Natural killer cell (primary cell): ENCODE measurements around the gene SDHAF4. TPM values are rescaled to one million over a fixed set of nuclear protein-coding genes. Genes with fewer than 3 reads are reported as not detected.
"Not testable (repeated sequence)": the region's sequence is repeated elsewhere in the genome, so short reads cannot be mapped to it uniquely, and the experiment has no call there.

Source experiments
- ATAC-seq, 3 donors: fragments of 150-1000 bp in 2 of 3; fragments of 200-7000 bp in 1 of 3; cut with Tn5 transposase; 1 replicate in 1 of 3; 2 replicates in 2 of 3; pipeline ENCODE4 v1.10.0; 2021; ENCODE audit warnings: mild to moderate bottlenecking in 2 of 3, moderate library complexity in 2 of 3
- DNase-seq, 2 donors: peaks; one replicate each; pipeline versions ENCODE4 v3.0.0 to v3.0.0-alpha.2; 2013 to 2021; ENCODE audit warnings: mixed read lengths in 1 of 2
- H3K27ac ChIP-seq: one replicate; pipeline ENCODE4 v1.5.1; 2013; ENCODE audit warnings: mild to moderate bottlenecking, low read length
- H3K27me3 ChIP-seq: one replicate; pipeline ENCODE4 v1.6.1; 2013; ENCODE audit warnings: low read length; ENCODE audit not compliant: control insufficient read depth, insufficient read depth
- H3K36me3 ChIP-seq: one replicate; pipeline ENCODE4 v1.6.1; 2013; ENCODE audit warnings: low read length; ENCODE audit not compliant: control insufficient read depth, insufficient read depth
- H3K4me1 ChIP-seq: one replicate; pipeline ENCODE4 v1.6.1; 2013; ENCODE audit warnings: low read length; ENCODE audit not compliant: control insufficient read depth, insufficient read depth
- H3K4me3 ChIP-seq: one replicate; pipeline ENCODE4 v1.5.1; 2013; ENCODE audit warnings: low read length
- H3K9me3 ChIP-seq: one replicate; pipeline ENCODE4 v1.6.1; 2013; ENCODE audit warnings: low read length; ENCODE audit not compliant: control insufficient read depth, insufficient read depth
- H3K27ac Mint-ChIP-seq, 2 donors: one replicate each; pipeline ENCODE4 v1.8.0; 2022; ENCODE audit warnings: mild to moderate bottlenecking in 2 of 2, mixed read lengths in 2 of 2, moderate library complexity in 1 of 2
- H3K27me3 Mint-ChIP-seq, 2 donors: one replicate each; pipeline ENCODE4 v1.8.0; 2022; ENCODE audit warnings: low read depth in 2 of 2, mixed read lengths in 2 of 2
- H3K36me3 Mint-ChIP-seq: one replicate; pipeline ENCODE4 v1.8.0; 2022; ENCODE audit warnings: mixed read lengths
- H3K4me1 Mint-ChIP-seq, 2 donors: one replicate each; pipeline ENCODE4 v1.8.0; 2022; ENCODE audit warnings: mixed read lengths in 2 of 2
- H3K4me3 Mint-ChIP-seq: one replicate; pipeline ENCODE4 v1.8.0; 2022; ENCODE audit warnings: mild to moderate bottlenecking, moderate library complexity, mixed read lengths
- H3K9me3 Mint-ChIP-seq, 2 donors: one replicate each; pipeline ENCODE4 v1.8.0; 2022; ENCODE audit warnings: mixed read lengths in 2 of 2
- CTCF ChIP-seq: fragments of 200-600 bp; IDR thresholded peaks from one replicate; pipeline ENCODE4 v1.8.0; 2022; ENCODE audit warnings: antibody characterized with exemption
- WGBS: methylation state at CpG from one replicate; pipeline ENCODE4 v1.1.7; 2013; ENCODE audit warnings: missing lambda C conversion rate; ENCODE audit not compliant: insufficient coverage; 5-methylcytosine and 5-hydroxymethylcytosine counted together
- intact Hi-C: fragments of 100-400 bp; cut with micrococcal nuclease; formaldehyde crosslinking; loops from one replicate; pipeline ENCODE4 v1.14.2; 2022
- total RNA-seq, 4 donors: library from RNA; stranded (reverse); fragments of 120-200 nt in 1 of 4; gene quantifications; one replicate each; pipeline versions ENCODE4 v1.2.3 to v1.2.4, GENCODE V29; 2013 to 2022

Gene SDHAF4
- total RNA-seq, 3 donors from 2014 or later (not counting 1 experiment from before 2014, with no cell fraction given) = 2.7 to 7.1 (median 5.4) TPM

- H3K4me3 ChIP-seq = no peak overlapping the region
- no peaks in the 10 kb centered on the region for H3K36me3 ChIP-seq
- Mint-ChIP-seq H3K9me3 (no peaks in the 10 kb centered on the region), H3K27me3 (peaks cover 7 to 9% of the 10 kb centered on the region in 2 donors), H3K4me3 (no peak overlapping the region), H3K27ac (no peak overlapping the region), H3K36me3 (no peaks in the 10 kb centered on the region), H3K4me1 (peaks cover 0 to 2% of the 10 kb centered on the region in 2 donors)
- H3K9me3 ChIP-seq = peaks cover 4% of the 10 kb centered on the region
- 91% methylated on average over 6 of the region's 6 CpGs for WGBS
- no peak for TF ChIP-seq CTCF
- no peak for DNase-seq
- no peak overlapping the region for H3K27ac ChIP-seq
- H3K4me1 ChIP-seq = peaks cover 3% of the 10 kb centered on the region
- ATAC-seq = no peak
- H3K27me3 ChIP-seq = peaks cover 2% of the 10 kb centered on the region
- intact Hi-C loops = no loop called here
Measured at GRCh38 chr6:70604254-70604653, 37.5 kb downstream of the SDHAF4 start.

- H3K27me3 Mint-ChIP-seq = peaks cover 12 to 18% of the 10 kb centered on the region in 2 donors
- H3K4me1 Mint-ChIP-seq, H3K27me3 ChIP-seq, DNase-seq, H3K36me3 ChIP-seq, H3K4me1 ChIP-seq, H3K27ac Mint-ChIP-seq, H3K4me3 Mint-ChIP-seq, H3K27ac ChIP-seq, intact Hi-C loops, H3K4me3 ChIP-seq, H3K9me3 Mint-ChIP-seq, H3K36me3 Mint-ChIP-seq, H3K9me3 ChIP-seq, ATAC-seq: not testable (repeated sequence)
- 61% methylated on average over 2 of the region's 2 CpGs for WGBS
Measured at GRCh38 chr6:70607371-70607770, 40.6 kb downstream of the SDHAF4 start.

- H3K4me3 Mint-ChIP-seq, H3K36me3 ChIP-seq, H3K36me3 Mint-ChIP-seq, DNase-seq, H3K27ac ChIP-seq, H3K27ac Mint-ChIP-seq, ATAC-seq, H3K9me3 Mint-ChIP-seq, intact Hi-C loops, H3K4me1 ChIP-seq, H3K27me3 ChIP-seq, H3K9me3 ChIP-seq, H3K4me3 ChIP-seq, H3K4me1 Mint-ChIP-seq: not testable (repeated sequence)
- H3K27me3 Mint-ChIP-seq = peaks cover 12 to 18% of the 10 kb centered on the region in 2 donors
- WGBS = 92% methylated on average over 13 of the region's 13 CpGs
Measured at GRCh38 chr6:70609181-70609580, 42.5 kb downstream of the SDHAF4 start.

- no peak for TF ChIP-seq CTCF
- Mint-ChIP-seq H3K36me3 (no peaks in the 10 kb centered on the region), H3K27me3 (peaks cover 0 to 3% of the 10 kb centered on the region in 2 donors), H3K4me3 (no peak overlapping the region), H3K9me3 (no peaks in the 10 kb centered on the region), H3K27ac (no peak overlapping the region), H3K4me1 (no peaks in the 10 kb centered on the region)
- Histone ChIP-seq H3K4me1 (no peaks in the 10 kb centered on the region), H3K27me3 (no peaks in the 10 kb centered on the region), H3K36me3 (no peaks in the 10 kb centered on the region), H3K27ac (no peak overlapping the region), H3K4me3 (no peak overlapping the region), H3K9me3 (no peaks in the 10 kb centered on the region)
- ATAC-seq (no peak), DNase-seq (no peak)
- intact Hi-C loops = no loop called here
- 71% methylated on average over 3 of the region's 3 CpGs for WGBS
Measured at GRCh38 chr6:70616728-70617260, 50.1 kb downstream of the SDHAF4 start.
